ENCODE results near the gene ZRSR2.
"Not testable (repeated sequence)": the region's sequence is repeated elsewhere in the genome, so short reads cannot be mapped to it uniquely, and the experiment has no call there.

Gene ZRSR2, protein sequence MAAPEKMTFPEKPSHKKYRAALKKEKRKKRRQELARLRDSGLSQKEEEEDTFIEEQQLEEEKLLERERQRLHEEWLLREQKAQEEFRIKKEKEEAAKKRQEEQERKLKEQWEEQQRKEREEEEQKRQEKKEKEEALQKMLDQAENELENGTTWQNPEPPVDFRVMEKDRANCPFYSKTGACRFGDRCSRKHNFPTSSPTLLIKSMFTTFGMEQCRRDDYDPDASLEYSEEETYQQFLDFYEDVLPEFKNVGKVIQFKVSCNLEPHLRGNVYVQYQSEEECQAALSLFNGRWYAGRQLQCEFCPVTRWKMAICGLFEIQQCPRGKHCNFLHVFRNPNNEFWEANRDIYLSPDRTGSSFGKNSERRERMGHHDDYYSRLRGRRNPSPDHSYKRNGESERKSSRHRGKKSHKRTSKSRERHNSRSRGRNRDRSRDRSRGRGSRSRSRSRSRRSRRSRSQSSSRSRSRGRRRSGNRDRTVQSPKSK

GRCh38 chrX:15789979-15790768 is at the start of gene ZRSR2:
ZRSR2 (plus strand) TSS chrX:15790484; CDS start chrX:15790496, 12 bp downstream.
- H3K27ac ChIP-seq = peak within 1 kb of the TSS; percentile 80 to 88
- DNase-seq (ENCODE audit: low spot score) = peak; percentile 92
- TF ChIP-seq, protein P1, sequence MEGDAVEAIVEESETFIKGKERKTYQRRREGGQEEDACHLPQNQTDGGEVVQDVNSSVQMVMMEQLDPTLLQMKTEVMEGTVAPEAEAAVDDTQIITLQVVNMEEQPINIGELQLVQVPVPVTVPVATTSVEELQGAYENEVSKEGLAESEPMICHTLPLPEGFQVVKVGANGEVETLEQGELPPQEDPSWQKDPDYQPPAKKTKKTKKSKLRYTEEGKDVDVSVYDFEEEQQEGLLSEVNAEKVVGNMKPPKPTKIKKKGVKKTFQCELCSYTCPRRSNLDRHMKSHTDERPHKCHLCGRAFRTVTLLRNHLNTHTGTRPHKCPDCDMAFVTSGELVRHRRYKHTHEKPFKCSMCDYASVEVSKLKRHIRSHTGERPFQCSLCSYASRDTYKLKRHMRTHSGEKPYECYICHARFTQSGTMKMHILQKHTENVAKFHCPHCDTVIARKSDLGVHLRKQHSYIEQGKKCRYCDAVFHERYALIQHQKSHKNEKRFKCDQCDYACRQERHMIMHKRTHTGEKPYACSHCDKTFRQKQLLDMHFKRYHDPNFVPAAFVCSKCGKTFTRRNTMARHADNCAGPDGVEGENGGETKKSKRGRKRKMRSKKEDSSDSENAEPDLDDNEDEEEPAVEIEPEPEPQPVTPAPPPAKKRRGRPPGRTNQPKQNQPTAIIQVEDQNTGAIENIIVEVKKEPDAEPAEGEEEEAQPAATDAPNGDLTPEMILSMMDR (IDR thresholded peaks at IDR 0.05) = no peak
- H3K4me3 ChIP-seq = peak within 1 kb of the TSS; percentile 88

DNA sequence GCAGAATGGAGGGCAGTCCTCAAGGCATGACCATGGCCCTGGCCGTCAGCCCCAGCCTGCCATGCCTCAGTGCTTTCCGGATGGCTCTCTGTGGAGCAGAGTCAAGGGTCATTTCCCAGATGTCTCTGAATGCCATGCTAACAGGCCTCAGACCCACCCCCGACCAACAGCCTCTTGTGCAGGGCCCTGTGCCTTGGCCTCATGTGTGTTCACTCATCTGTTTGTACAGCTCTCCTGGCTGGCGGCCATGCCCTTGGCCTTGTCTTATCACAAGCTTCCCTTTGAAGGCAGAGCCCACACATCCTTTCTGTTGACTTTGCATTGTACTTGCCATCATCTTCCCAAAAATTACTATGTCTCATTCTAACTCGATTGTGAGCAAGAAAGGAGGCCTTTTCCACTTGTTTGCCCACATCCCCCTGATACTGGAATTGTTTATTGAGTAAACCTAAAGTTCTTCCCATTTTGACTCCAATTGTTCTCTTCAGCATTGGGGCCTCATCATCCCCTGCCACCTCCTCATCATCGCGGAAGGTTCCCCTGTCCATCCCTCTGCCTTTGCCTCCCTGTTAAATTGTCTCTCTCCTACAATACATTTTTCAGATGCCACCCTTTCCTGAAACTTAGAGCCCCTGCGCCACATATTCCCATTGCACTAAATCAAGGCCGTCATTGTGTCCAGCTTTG is 46.0 kb upstream of the ZRSR2 start:
- DNase-seq (ENCODE audit: low spot score) = no peak
- Histone ChIP-seq H3K4me3 (no peak overlapping the region), H3K27ac (peak overlapping the region in 1 of 2 donors; percentile 22)
- TF ChIP-seq, protein P1 (IDR thresholded peaks at IDR 0.05) = no peak

DNA sequence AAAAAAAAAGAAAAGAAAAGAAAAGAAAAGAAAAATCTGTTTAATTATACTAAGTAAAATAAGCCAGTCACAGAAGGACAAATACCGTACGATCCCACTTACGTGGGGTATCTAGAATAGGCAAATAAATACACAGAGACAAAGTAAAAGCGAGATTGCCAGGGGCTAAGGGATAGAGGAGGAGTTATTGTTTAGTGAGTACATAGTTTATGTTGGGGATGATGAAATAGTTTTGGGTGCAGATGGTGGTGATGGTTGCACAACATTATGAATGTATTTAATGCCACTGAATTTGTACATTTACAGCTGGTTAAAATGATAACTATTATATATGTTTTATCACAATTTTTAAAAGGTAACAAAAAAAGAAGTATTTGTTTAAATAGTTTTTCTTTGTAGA is 45.1 kb upstream of the ZRSR2 start:
- H3K27ac ChIP-seq = no peak overlapping the region
- no peak overlapping the region for H3K4me3 ChIP-seq
- DNase-seq (ENCODE audit: low spot score) = no peak
- TF ChIP-seq, protein P1 (IDR thresholded peaks at IDR 0.05) = no peak

DNA sequence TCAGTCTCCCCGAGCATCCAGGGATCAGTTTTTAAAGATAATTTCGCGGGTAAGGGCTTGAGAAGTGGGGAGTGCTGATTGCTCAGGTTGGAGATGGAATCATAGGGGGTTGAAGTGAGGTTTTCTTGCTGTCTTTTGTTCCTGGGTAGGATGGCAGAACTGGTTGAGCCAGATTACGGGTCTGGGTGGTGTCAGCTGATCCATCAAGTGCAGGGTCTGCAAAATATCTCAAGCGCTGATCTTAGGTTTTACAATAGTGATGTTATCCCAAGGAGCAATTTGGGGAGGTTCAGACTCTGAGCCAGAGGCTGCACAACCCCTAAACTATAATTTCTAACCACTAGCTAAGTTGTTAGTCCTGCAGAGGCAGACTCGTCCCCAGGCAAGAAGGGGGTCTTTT is 43.6 kb upstream of the ZRSR2 start:
- not testable (repeated sequence) for H3K27ac ChIP-seq; DNase-seq (ENCODE audit: low spot score); H3K4me3 ChIP-seq

- Histone ChIP-seq H3K27ac (no peak overlapping the region), H3K4me3 (no peak overlapping the region)
- TF ChIP-seq, protein P1 (IDR thresholded peaks at IDR 0.05) = no peak
- DNase-seq (ENCODE audit: low spot score) = no peak
These were observed 42.6 kb upstream of the ZRSR2 start for GRCh38 chrX:15747626-15748173.

GRCh38 chrX:15748841-15749240 is 41.4 kb upstream of the ZRSR2 start:
- TF ChIP-seq, protein P1 (IDR thresholded peaks at IDR 0.05) = no peak
- DNase-seq (ENCODE audit: low spot score) = no peak
- H3K4me3 ChIP-seq = no peak overlapping the region
- peak overlapping the region in 1 of 2 donors; percentile 36 for H3K27ac ChIP-seq

Measured in coronary artery (tissue), 2 donors.